Measurements from ENCODE around the gene CFAP221. TPM values are rescaled to one million over a fixed set of nuclear protein-coding genes. Genes with fewer than 3 reads are reported as not detected.

Gene CFAP221
- total and polyA plus RNA-seq, 10 of the 15 experiments (the other 5 are each of a cell fraction or from before 2014, with no cell fraction given): not detected

DNA sequence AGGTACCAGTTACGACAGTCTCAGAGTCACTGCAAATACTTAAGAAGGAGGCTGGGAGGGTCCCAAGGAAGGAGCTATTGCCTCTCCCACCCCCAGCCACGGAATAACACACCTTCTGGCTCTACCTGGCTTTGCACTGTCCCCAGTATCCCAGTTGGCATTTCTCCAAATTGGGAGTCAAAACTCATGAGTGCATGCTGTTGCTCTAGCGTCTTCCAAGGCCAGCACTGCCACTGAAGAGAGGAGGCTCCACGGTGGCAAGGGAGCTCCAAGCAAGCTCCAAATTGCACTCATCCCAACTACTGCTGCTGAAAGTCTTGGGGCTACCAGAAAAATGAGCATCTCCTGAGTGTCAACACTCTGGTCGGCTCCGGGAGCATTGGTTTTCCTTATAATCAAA is 21.6 kb upstream of the CFAP221 start:
- FAIRE-seq (no peak), ATAC-seq (no peak)

DNA sequence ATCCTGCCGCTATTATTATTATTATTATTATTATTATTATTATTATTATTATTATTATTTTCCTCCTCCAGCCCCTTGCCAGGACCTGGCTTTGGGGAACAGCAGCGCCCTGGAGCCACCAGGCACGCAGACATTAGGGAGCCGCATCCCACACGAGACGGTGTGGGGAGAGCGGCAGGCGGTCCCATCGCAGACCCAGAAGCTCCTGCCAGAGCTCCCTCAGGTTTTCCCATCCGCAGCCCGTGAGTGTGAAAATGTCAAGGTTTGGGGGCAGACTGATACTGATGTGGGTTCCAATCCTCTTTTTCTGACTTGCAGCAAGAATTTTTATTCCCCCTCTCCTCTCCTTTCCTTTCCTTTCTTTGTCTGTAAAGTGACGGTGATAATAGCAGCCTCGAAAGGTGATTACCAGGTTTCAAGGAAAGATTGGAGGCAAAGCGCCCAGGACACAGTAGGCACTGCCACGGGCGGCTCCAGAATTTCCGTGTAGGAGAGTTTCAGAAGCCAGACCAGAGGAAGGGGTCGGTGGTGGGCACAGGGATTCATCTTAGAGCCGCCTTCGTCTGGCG is 20.8 kb upstream of the CFAP221 start:
- peaks cover 3 to 7% of the 10 kb centered on the region in 2 experiments; a peak in 2 of 4 replicates for H3K27me3 ChIP-seq (replicated peaks in 1 of 2; ENCODE audit: control insufficient read depth in 2 of 2, insufficient read depth in 2 of 2, low read length in 1 of 2)
- no peak for FAIRE-seq
- no TSS peak for BruUV-seq (replicated peaks)
- SMC1A ChIA-PET (ENCODE audit: uncharacterized antibody, unreplicated experiment): no interaction called here
- H4K20me1 ChIP-seq (ENCODE audit: control insufficient read depth, insufficient read depth): no peaks in the 10 kb centered on the region
- RAD21 ChIA-PET (ENCODE audit: unreplicated experiment): no interaction called here
- H3K4me3 ChIP-seq: no peak overlapping the region
- no peak for DNase-seq (ENCODE audit: low read depth, low spot score)
- H3K36me3 ChIP-seq (ENCODE audit: control insufficient read depth in 2 of 2, insufficient read depth in 2 of 2, low read length in 1 of 2): no peaks in the 10 kb centered on the region
- H3K9me3 ChIP-seq (replicated peaks; ENCODE audit: control insufficient read depth, insufficient read depth, low read length): no peaks in the 10 kb centered on the region
- no peak for ATAC-seq
- POLR2A ChIA-PET: no interaction called here
- H3K4me1 ChIP-seq (ENCODE audit: control insufficient read depth, insufficient read depth, low read length): no peaks in the 10 kb centered on the region; the same call in 1 of the 2 replicates
- no peak overlapping the region for H3K27ac ChIP-seq (ENCODE audit: control insufficient read depth, insufficient read depth)
- H3K9ac ChIP-seq (ENCODE audit: control insufficient read depth, insufficient read depth, low read length): no peak overlapping the region
- in situ Hi-C loops (cut with MboI): no loop called here
- intact Hi-C loops (cut with micrococcal nuclease; ENCODE audit: unreplicated experiment): no loop called here
- no peaks in the 10 kb centered on the region for H3K79me2 ChIP-seq (ENCODE audit: control insufficient read depth, insufficient read depth, low read length)
- WGBS (ENCODE audit: insufficient coverage, insufficient replicate concordance, low lambda C conversion rate, missing lambda C conversion rate): 22% methylated on average over 10 of the region's 21 CpGs
- H3K4me2 ChIP-seq (ENCODE audit: control insufficient read depth, insufficient read depth): no peak overlapping the region
- CTCF ChIA-PET: no interaction called here
- H2AFZ ChIP-seq (ENCODE audit: control insufficient read depth, low read depth, low read length): no peak overlapping the region
- no peak for TF ChIP-seq NKRF (conservative IDR thresholded peaks at IDR 0.05)
- no peak for TF ChIP-seq CTCF (IDR thresholded peaks at IDR 0.05 in 2 of 3, conservative IDR thresholded peaks at IDR 0.05 in 1 of 3; ENCODE audit: control insufficient read depth in 2 of 3, extremely low read depth in 1 of 3, insufficient read depth in 1 of 3, low read depth in 3 of 3, low read length in 3 of 3)
- no peak for TF ChIP-seq NFXL1 (IDR thresholded peaks at IDR 0.05; ENCODE audit: borderline replicate concordance)
- no peak for TF ChIP-seq ZNF207 (IDR thresholded peaks at IDR 0.05; ENCODE audit: borderline replicate concordance)
- TF ChIP-seq SUPT20H (IDR thresholded peaks at IDR 0.05; ENCODE audit: borderline replicate concordance, control insufficient read depth, low read depth, low read length): no peak
- no peak for TF ChIP-seq TCF7 (IDR thresholded peaks at IDR 0.05; ENCODE audit: borderline replicate concordance)
- no peak for TF ChIP-seq SIX5 (IDR thresholded peaks at IDR 0.05; ENCODE audit: low read depth, low read length, severe bottlenecking)

More for the DNA sequence above, 21.6 kb upstream of the CFAP221 start:
- intact Hi-C loops (cut with micrococcal nuclease; ENCODE audit: unreplicated experiment): no loop called here
- no peak for DNase-seq (ENCODE audit: low read depth, low spot score)
- ChIA-PET CTCF (no interaction called here), SMC1A (ENCODE audit: uncharacterized antibody, unreplicated experiment) (no interaction called here), RAD21 (ENCODE audit: unreplicated experiment) (no interaction called here), POLR2A (no interaction called here)
- Histone ChIP-seq H3K36me3 (ENCODE audit: control insufficient read depth in 2 of 2, insufficient read depth in 2 of 2, low read length in 1 of 2) (no peaks in the 10 kb centered on the region), H3K4me1 (ENCODE audit: control insufficient read depth, insufficient read depth, low read length) (no peaks in the 10 kb centered on the region; the same call in 1 of the 2 replicates), H3K27ac (ENCODE audit: control insufficient read depth, insufficient read depth) (no peak overlapping the region), H2AFZ (ENCODE audit: control insufficient read depth, low read depth, low read length) (no peak overlapping the region), H3K9me3 (replicated peaks; ENCODE audit: control insufficient read depth, insufficient read depth, low read length) (no peaks in the 10 kb centered on the region), H3K27me3 (replicated peaks in 1 of 2; ENCODE audit: control insufficient read depth in 2 of 2, insufficient read depth in 2 of 2, low read length in 1 of 2) (peaks cover 3 to 7% of the 10 kb centered on the region in 2 experiments; a peak in 2 of 4 replicates), H4K20me1 (ENCODE audit: control insufficient read depth, insufficient read depth) (no peaks in the 10 kb centered on the region), H3K4me3 (no peak overlapping the region), H3K9ac (ENCODE audit: control insufficient read depth, insufficient read depth, low read length) (no peak overlapping the region), H3K4me2 (ENCODE audit: control insufficient read depth, insufficient read depth) (no peak overlapping the region), H3K79me2 (ENCODE audit: control insufficient read depth, insufficient read depth, low read length) (no peaks in the 10 kb centered on the region)
- no peak for TF ChIP-seq HCFC1 (IDR thresholded peaks at IDR 0.05; ENCODE audit: low read length)
- TF ChIP-seq, protein P1, sequence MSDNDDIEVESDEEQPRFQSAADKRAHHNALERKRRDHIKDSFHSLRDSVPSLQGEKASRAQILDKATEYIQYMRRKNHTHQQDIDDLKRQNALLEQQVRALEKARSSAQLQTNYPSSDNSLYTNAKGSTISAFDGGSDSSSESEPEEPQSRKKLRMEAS (IDR thresholded peaks at IDR 0.05; ENCODE audit: low read depth, low read length): no peak
- no peak for TF ChIP-seq PAX8 (IDR thresholded peaks at IDR 0.05)
- TF ChIP-seq PBX3 (IDR thresholded peaks at IDR 0.05; ENCODE audit: insufficient replicate concordance, low read depth, low read length): no peak
- in situ Hi-C loops (cut with MboI): no loop called here
- BruUV-seq (replicated peaks): no TSS peak
- 42% methylated on average over 6 of the region's 6 CpGs for WGBS (ENCODE audit: insufficient coverage, insufficient replicate concordance, low lambda C conversion rate, missing lambda C conversion rate)
